HCT116 (cell line): ENCODE results near the gene ALDH2. TPM values are rescaled to one million over a fixed set of nuclear protein-coding genes. Genes with fewer than 3 reads are reported as not detected.
"Not testable (repeated sequence)": the region's sequence is repeated elsewhere in the genome, so short reads cannot be mapped to it uniquely, and the experiment has no call there.

Source experiments
- ATAC-seq: fragments of 200-7000 bp; cut with Tn5 transposase; 2 replicates; pipeline ENCODE4 v1.9.1; 2020; ENCODE audit warnings: mild to moderate bottlenecking, moderate library complexity
- BruUV-seq: library from RNA; stranded (reverse); fragments of 400-500 nt; replicated peaks from 2 replicates; lab custom pipeline; 2021; lab: Mats Ljungman, UMichigan
- CTCF ChIA-PET: fragments of 300-600 bp; sonication (Branson Sonifier 250); formaldehyde crosslinking; loops from one replicate; lab custom pipeline; 2021; ENCODE audit warnings: antibody characterized with exemption; lab: Charles Lee
- POLR2A ChIA-PET: fragments of 300-600, 350-600 bp; sonication (Branson Sonifier 250); formaldehyde crosslinking; loops from one replicate; lab custom pipeline; 2021; ENCODE audit warnings: antibody characterized with exemption; lab: Charles Lee
- RAD21 ChIA-PET, 2 experiments: fragments of 300-600 bp; sonication (Branson Sonifier 250); formaldehyde crosslinking; loops; one replicate each; lab custom pipeline; 2023; ENCODE audit warnings: low total read pairs in 2 of 2; ENCODE audit not compliant: uncharacterized antibody in 2 of 2, unreplicated experiment in 2 of 2, low non-redundant PET in 1 of 2; lab: Charles Lee
- DNase-seq: peaks from one replicate; pipeline ENCODE4 v3.0.0-alpha.2; 2010; ENCODE audit warnings: low read depth, low spot score
- H2AFZ ChIP-seq: fragments of 200-600 bp; shearing (Covaris generic), sonication (generic); 2 replicates; pipeline ENCODE4 v1.6.1; 2017; ENCODE audit warnings: low read depth, mixed run types, mixed read lengths, antibody characterized with exemption, low read length; ENCODE audit not compliant: poor library complexity, severe bottlenecking
- H3K27ac ChIP-seq: 2 replicates; pipeline ENCODE4 v1.5.1; 2012; ENCODE audit warnings: low read depth, low read length
- H3K27me3 ChIP-seq: fragments of 200-600 bp; sonication (generic); 2 replicates; pipeline ENCODE4 v1.6.1; 2016; ENCODE audit warnings: mixed run types, low read length, mixed read lengths; ENCODE audit not compliant: insufficient read depth
- H3K36me3 ChIP-seq, 2 experiments: fragments of 200-500 bp in 1 of 2; fragments of 200-600 bp in 1 of 2; sonication (Bioruptor generic) in 1 of 2; sonication (generic) in 1 of 2; 2 replicates each; pipeline versions ENCODE4 v1.5.1 to v1.6.1; 2014 to 2016; ENCODE audit warnings: low read length in 2 of 2, inconsistent platforms in 1 of 2, mixed read lengths in 1 of 2, mixed run types in 1 of 2; ENCODE audit not compliant: insufficient read depth in 2 of 2, control insufficient read depth in 1 of 2
- H3K4me1 ChIP-seq, 2 experiments: fragments of 200-600 bp in 1 of 2; sonication (generic) in 1 of 2; 2 replicates each; pipeline versions ENCODE4 v1.5.1 to v1.6.1; 2012 to 2017; ENCODE audit warnings: low read length in 2 of 2, inconsistent platforms in 1 of 2, mild to moderate bottlenecking in 1 of 2, mixed read lengths in 1 of 2, mixed run types in 1 of 2, moderate library complexity in 1 of 2; ENCODE audit not compliant: insufficient read depth in 2 of 2, control insufficient read depth in 1 of 2
- H3K4me2 ChIP-seq: fragments of 200-600 bp; sonication (generic); 2 replicates; pipeline ENCODE4 v1.6.1; 2017; ENCODE audit warnings: mixed run types, low read length, mixed read lengths
- H3K4me3 ChIP-seq, 2 experiments: fragments of 200-600 bp in 1 of 2; sonication (generic) in 1 of 2; replicated peaks in 1 of 2; 2 replicates each; pipeline ENCODE4 v1.5.1; 2011 to 2016; ENCODE audit warnings: low read length in 2 of 2, control low read depth in 1 of 2, low read depth in 1 of 2, mild to moderate bottlenecking in 1 of 2, mixed read lengths in 1 of 2, mixed run types in 1 of 2
- H3K79me2 ChIP-seq: fragments of 200-600 bp; sonication (generic); 2 replicates; pipeline ENCODE4 v1.6.1; 2017; ENCODE audit warnings: mild to moderate bottlenecking, mixed run types, low read length, moderate library complexity, mixed read lengths; ENCODE audit not compliant: insufficient read depth
- H3K9ac ChIP-seq: fragments of 200-600 bp; sonication (generic); 2 replicates; pipeline ENCODE4 v1.6.1; 2016; ENCODE audit warnings: low read length, mixed read lengths
- H3K9me2 ChIP-seq: fragments of 200-600 bp; sonication (generic), shearing (Covaris generic); 2 replicates; pipeline ENCODE4 v1.6.1; 2017; ENCODE audit warnings: mixed run types, mild to moderate bottlenecking, moderate library complexity; ENCODE audit not compliant: insufficient read depth
- H3K9me3 ChIP-seq, 2 experiments: fragments of 200-500 bp in 1 of 2; fragments of 200-600 bp in 1 of 2; sonication (Bioruptor generic) in 1 of 2; sonication (generic) in 1 of 2; 2 replicates each; pipeline ENCODE4 v1.6.1; 2014 to 2017; ENCODE audit warnings: low read length in 2 of 2, mixed read lengths in 2 of 2, inconsistent platforms in 1 of 2, low read depth in 1 of 2, mild to moderate bottlenecking in 1 of 2, mixed run types in 1 of 2, moderate library complexity in 1 of 2; ENCODE audit not compliant: control insufficient read depth in 1 of 2, insufficient read depth in 1 of 2
- H4K20me1 ChIP-seq: fragments of 200-600 bp; sonication (generic), shearing (Covaris generic); 2 replicates; pipeline ENCODE4 v1.6.1; 2017; ENCODE audit warnings: mixed run types, mild to moderate bottlenecking, moderate library complexity; ENCODE audit not compliant: insufficient read depth
- CTCF ChIP-seq, 3 experiments: fragments of 200-600 bp in 1 of 3; sonication (generic) in 1 of 3; IDR thresholded peaks in 2 of 3; conservative IDR thresholded peaks in 1 of 3; 2 replicates each; pipeline ENCODE4 v1.5.1; 2012 to 2017; ENCODE audit warnings: low read depth in 2 of 3, low read length in 2 of 3, antibody characterized with exemption in 1 of 3, borderline replicate concordance in 1 of 3, control low read depth in 1 of 3, mild to moderate bottlenecking in 1 of 3, mixed read lengths in 1 of 3, mixed run types in 1 of 3, moderate library complexity in 1 of 3; ENCODE audit not compliant: insufficient read depth in 1 of 3
- YY1 ChIP-seq: IDR thresholded peaks from 2 replicates; pipeline ENCODE4 v1.6.1; 2011; ENCODE audit warnings: low read length, low read depth, moderate library complexity, mild to moderate bottlenecking; ENCODE audit not compliant: insufficient replicate concordance; ENCODE audit errors: extremely low read depth
- intact Hi-C: fragments of 100-400 bp; cut with micrococcal nuclease; formaldehyde crosslinking; loops from 2 replicates; pipeline ENCODE4 v1.10.0; 2022
- total RNA-seq: library from RNA; stranded (reverse); gene quantifications from one replicate; pipeline ENCODE4 v1.2.1, GENCODE V29; 2021; ENCODE audit not compliant: unreplicated experiment

Gene ALDH2
- total RNA-seq, 1 experiment from 2014 or later: 32.9 TPM

DNA sequence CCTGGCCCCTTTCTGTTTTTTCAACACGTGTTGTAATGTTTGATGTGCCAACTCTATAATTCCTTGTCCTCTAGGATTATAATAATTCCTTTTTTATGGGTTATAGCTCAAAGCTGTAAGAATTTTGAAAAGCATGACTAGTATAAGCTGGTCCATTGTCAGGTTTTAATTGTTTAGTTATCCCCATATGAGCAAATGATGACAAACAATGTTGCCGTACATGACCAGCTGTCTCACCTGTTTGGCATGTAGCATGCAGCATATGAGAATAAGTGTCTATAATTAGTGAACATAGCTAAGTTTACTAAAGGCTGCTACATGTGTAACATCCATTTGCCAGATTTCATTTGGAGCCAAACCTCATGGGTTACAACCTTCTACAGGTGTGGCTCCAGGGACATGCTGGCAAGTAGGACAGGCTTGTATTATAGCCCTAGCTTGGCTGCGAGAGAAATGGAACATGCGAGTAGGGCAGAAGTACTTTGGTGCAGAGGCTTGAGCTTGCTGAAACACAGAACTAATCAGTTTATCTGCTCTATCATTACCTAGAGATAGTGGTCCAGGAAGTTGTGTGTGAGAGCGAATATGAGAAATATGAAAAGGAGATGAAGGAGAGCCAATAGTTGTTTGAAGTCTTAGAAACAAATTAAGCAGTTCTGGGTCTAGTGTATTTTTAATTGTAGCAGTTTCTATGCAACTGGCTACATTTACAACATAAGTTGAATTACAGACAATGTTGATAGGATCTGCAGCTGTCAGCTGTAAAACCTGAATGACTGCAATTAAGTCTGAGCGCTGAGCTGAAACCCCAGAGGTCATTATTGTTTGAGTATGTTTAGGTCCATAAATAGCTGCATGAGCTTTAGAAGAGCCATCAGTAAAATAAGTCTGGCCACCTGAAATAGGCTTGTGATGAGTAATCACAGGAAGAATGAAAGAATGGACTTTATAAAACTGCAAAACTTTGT, 52.7 kb downstream of the ALDH2 start:
- no TSS peak for BruUV-seq
- H3K27ac ChIP-seq: no peak overlapping the region
- H2AFZ ChIP-seq: no peak overlapping the region
- no peak overlapping the region for H3K4me2 ChIP-seq
- no peaks in the 10 kb centered on the region for H4K20me1 ChIP-seq
- ATAC-seq: no peak
- H3K79me2 ChIP-seq: no peaks in the 10 kb centered on the region
- ChIA-PET POLR2A (no interaction called here), CTCF (no interaction called here), RAD21 (no interaction called here)
- DNase-seq: no peak
- no peaks in the 10 kb centered on the region for H3K4me1 ChIP-seq
- intact Hi-C loops: loop anchor here (10.0 kb wide), 1 partner anchor 375 kb away; no protein-coding TSS in a partner anchor
- H3K9me3 ChIP-seq: no peaks in the 10 kb centered on the region
- no peaks in the 10 kb centered on the region for H3K36me3 ChIP-seq
- TF ChIP-seq YY1 (no peak), CTCF (IDR thresholded peaks at IDR 0.05 in 2 of 3, conservative IDR thresholded peaks at IDR 0.05 in 1 of 3; ENCODE audit: borderline replicate concordance in 1 of 3, insufficient read depth in 1 of 3, low read depth in 2 of 3, low read length in 2 of 3) (no peak)
- H3K4me3 ChIP-seq: no peak overlapping the region
- H3K27me3 ChIP-seq: no peaks in the 10 kb centered on the region
- no peaks in the 10 kb centered on the region for H3K9me2 ChIP-seq
- H3K9ac ChIP-seq: no peak overlapping the region

- H3K27ac ChIP-seq, H3K4me1 ChIP-seq, H3K4me3 ChIP-seq, CTCF ChIA-PET, ATAC-seq, DNase-seq, BruUV-seq, H3K9me3 ChIP-seq, H2AFZ ChIP-seq, H4K20me1 ChIP-seq, H3K27me3 ChIP-seq, H3K4me2 ChIP-seq, H3K36me3 ChIP-seq, H3K79me2 ChIP-seq, POLR2A ChIA-PET, H3K9me2 ChIP-seq, RAD21 ChIA-PET, H3K9ac ChIP-seq: not testable (repeated sequence)
- intact Hi-C loops: loop anchor here (10.0 kb wide), 1 partner anchor 374 kb away; no protein-coding TSS in a partner anchor
These were observed 54.1 kb downstream of the ALDH2 start for GRCh38 chr12:111820828-111821227.
